Suprapubic skin (tissue), 4 donors: Measurements from ENCODE around the gene LARP4. TPM values are rescaled to one million over a fixed set of nuclear protein-coding genes. Genes with fewer than 3 reads are reported as not detected.
"Not testable (repeated sequence)": the region's sequence is repeated elsewhere in the genome, so short reads cannot be mapped to it uniquely, and the experiment has no call there.

Experiments
- DNase-seq, 2 donors: peaks; one replicate each; pipeline ENCODE4 v3.0.0-alpha.2; 2019; ENCODE audit warnings: low spot score in 2 of 2
- H3K27ac ChIP-seq: fragments of 200-600 bp; sonication (generic); one replicate; pipeline ENCODE4 v1.5.1; 2019
- H3K27me3 ChIP-seq: fragments of 200-600 bp; sonication (generic); one replicate; pipeline ENCODE4 v1.5.1; 2019
- H3K36me3 ChIP-seq: fragments of 200-600 bp; sonication (generic); one replicate; pipeline ENCODE4 v1.5.1; 2019
- H3K4me1 ChIP-seq: fragments of 200-600 bp; sonication (generic); one replicate; pipeline ENCODE4 v1.5.1; 2019
- H3K4me3 ChIP-seq: fragments of 200-600 bp; sonication (generic); one replicate; pipeline ENCODE4 v1.5.1; 2019; ENCODE audit warnings: mild to moderate bottlenecking
- H3K9me3 ChIP-seq: fragments of 200-600 bp; sonication (generic); one replicate; pipeline ENCODE4 v1.5.1; 2019
- CTCF ChIP-seq, 2 donors: fragments of 200-600 bp in 1 of 2; fragments of 450-650 bp in 1 of 2; sonication (generic) in 1 of 2; IDR thresholded peaks; one replicate each; pipeline ENCODE4 v1.5.1; 2016 to 2019; ENCODE audit warnings: antibody characterized with exemption in 2 of 2, mild to moderate bottlenecking in 1 of 2, moderate library complexity in 1 of 2
- EP300 ChIP-seq: sonication (generic); formaldehyde crosslinking; IDR thresholded peaks from one replicate; pipeline ENCODE4 v1.6.1; 2017; ENCODE audit warnings: antibody characterized with exemption
- POLR2A ChIP-seq, 2 donors: fragments of 450-650 bp; IDR thresholded peaks; one replicate each; pipeline ENCODE4 v1.6.1; 2017; ENCODE audit warnings: antibody characterized with exemption in 2 of 2, mild to moderate bottlenecking in 2 of 2, moderate library complexity in 2 of 2
- POLR2AphosphoS5 ChIP-seq, 3 donors: sonication (generic); formaldehyde crosslinking; IDR thresholded peaks; one replicate each; pipeline ENCODE4 v1.6.1; 2017; ENCODE audit warnings: antibody characterized with exemption in 3 of 3
- WGBS: methylation state at CpG from one replicate; pipeline ENCODE4 v1.1.5; 2018; 5-methylcytosine and 5-hydroxymethylcytosine counted together
- total RNA-seq, 4 donors: library from RNA; depleted of rRNA; stranded (reverse); fragments of >200 nt; gene quantifications; one replicate each; pipeline ENCODE4 v1.1.0, GENCODE V29; 2016

Gene LARP4
- total RNA-seq, 4 donors from 2014 or later = 23.5 to 43.0 (median 26.9) TPM

- Histone ChIP-seq H3K9me3 (no peaks in the 10 kb centered on the region), H3K4me3 (no peak overlapping the region), H3K27ac (no peak overlapping the region), H3K36me3 (peaks cover 14% of the 10 kb centered on the region), H3K27me3 (no peaks in the 10 kb centered on the region), H3K4me1 (peaks cover 3% of the 10 kb centered on the region)
- WGBS = 78% methylated on average over 5 of the region's 5 CpGs
- TF ChIP-seq POLR2A (IDR thresholded peaks at IDR 0.05) (no peak), POLR2AphosphoS5 (IDR thresholded peaks at IDR 0.05) (no peak), CTCF (IDR thresholded peaks at IDR 0.05) (no peak), EP300 (no peak)
- DNase-seq = no peak
Observed at GRCh38 chr12:50419112-50419909, 18.6 kb downstream of the LARP4 start.

DNA sequence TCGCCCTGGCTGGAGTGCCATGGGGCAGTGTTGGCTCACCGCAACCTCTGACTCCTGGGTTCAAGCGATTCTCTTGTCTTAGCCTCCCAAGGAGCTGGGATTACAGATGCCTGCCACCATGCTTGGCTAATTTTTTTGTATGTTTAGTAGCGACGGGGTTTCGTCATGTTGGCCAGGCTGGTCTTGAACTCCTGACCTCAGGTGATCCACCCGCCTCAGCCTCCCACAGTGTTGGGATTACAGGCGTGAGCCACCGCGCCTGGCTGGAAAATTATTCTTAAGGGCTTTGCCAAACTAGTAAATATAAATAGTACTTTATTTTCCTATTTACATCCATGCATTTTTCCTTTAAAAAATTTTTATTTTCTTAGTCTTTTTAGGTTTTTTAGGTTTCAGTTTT, 22.2 kb downstream of the LARP4 start:
- not testable (repeated sequence) for H3K27me3 ChIP-seq, H3K36me3 ChIP-seq
- WGBS = 97% methylated on average over 10 of the region's 10 CpGs

GRCh38 chr12:50423342-50423741, 22.7 kb downstream of the LARP4 start:
- H3K27me3 ChIP-seq, H3K36me3 ChIP-seq, H3K9me3 ChIP-seq, H3K27ac ChIP-seq, H3K4me3 ChIP-seq, H3K4me1 ChIP-seq, DNase-seq: not testable (repeated sequence)
- 97% methylated on average over 10 of the region's 10 CpGs for WGBS

More for the DNA sequence above, 22.2 kb downstream of the LARP4 start:
- not testable (repeated sequence) for DNase-seq, H3K9me3 ChIP-seq, H3K4me3 ChIP-seq, H3K4me1 ChIP-seq, H3K27ac ChIP-seq

DNA sequence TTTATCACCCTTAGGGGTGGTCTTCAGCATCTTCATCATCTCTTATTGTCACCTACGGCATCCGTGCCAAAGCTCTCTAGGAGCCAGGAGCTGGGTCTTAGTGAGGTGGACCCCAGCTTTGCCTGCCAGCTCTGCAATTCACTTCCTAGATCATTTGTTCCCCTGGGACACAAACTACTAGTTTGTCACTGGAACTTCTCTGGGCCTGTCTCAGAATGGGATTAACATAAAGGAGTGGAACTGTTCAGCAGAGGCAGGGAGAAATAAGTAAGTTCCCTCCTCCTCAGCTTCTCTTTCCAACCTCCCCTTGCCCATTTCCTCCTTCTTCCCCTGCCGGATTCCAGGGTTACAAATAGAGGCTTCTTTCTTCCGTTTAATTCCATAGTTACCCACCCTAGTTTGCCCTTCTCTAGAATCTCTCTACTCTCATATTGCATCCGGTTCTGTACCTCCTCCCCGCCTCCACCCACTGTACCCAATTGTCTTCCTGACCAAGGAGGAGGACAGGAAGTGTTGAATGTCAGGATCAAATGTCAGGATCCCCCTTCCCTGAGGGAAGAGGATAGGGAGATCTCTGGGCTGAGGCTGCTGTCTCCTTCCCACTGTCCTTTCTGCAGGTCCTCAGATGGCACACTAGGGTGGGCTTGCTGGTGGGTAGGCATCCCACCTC, 25.0 kb downstream of the LARP4 start:
- peaks cover 7% of the 10 kb centered on the region for H3K4me1 ChIP-seq
- H3K9me3 ChIP-seq = no peaks in the 10 kb centered on the region
- WGBS = 65% methylated on average over 6 of the region's 6 CpGs
- peaks cover 26% of the 10 kb centered on the region for H3K36me3 ChIP-seq
- H3K27ac ChIP-seq = no peak overlapping the region
- no peak for DNase-seq
- TF ChIP-seq POLR2A (IDR thresholded peaks at IDR 0.05) (no peak), CTCF (IDR thresholded peaks at IDR 0.05) (no peak), EP300 (no peak)
- no peaks in the 10 kb centered on the region for H3K27me3 ChIP-seq
- H3K4me3 ChIP-seq = no peak overlapping the region

DNA sequence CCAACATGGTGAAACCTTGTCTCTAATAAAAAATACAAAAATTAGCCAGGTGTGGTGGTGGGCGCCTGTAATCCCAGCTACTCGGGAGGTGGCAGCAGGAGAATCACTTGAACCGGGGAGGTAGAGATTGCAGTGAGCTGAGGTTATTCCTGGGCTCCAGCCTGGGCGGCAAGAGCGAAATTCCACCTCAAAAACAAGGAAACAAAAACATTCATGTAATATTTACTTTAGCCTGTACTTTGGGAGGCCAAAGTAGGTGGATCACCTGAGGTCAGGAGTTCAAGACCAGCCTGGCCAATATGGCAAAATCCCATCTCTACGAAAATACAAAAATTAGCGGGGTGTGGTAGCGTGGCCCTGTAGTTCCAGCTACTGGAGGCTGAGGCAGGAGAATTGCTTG, 31.0 kb downstream of the LARP4 start:
- WGBS = 88% methylated on average over 8 of the region's 8 CpGs
- peaks cover 80% of the 10 kb centered on the region for H3K36me3 ChIP-seq

GRCh38 chr12:50440288-50440687, 39.6 kb downstream of the LARP4 start:
- Histone ChIP-seq H3K4me1 (no peaks in the 10 kb centered on the region), H3K4me3 (no peak overlapping the region), H3K27ac (no peak overlapping the region), H3K36me3 (peaks cover 91% of the 10 kb centered on the region), H3K9me3 (no peaks in the 10 kb centered on the region), H3K27me3 (no peaks in the 10 kb centered on the region)
- no peak for DNase-seq
- TF ChIP-seq POLR2AphosphoS5 (IDR thresholded peaks at IDR 0.05) (no peak), EP300 (no peak), POLR2A (IDR thresholded peaks at IDR 0.05) (no peak), CTCF (IDR thresholded peaks at IDR 0.05) (no peak)

More for the DNA sequence above, 31.0 kb downstream of the LARP4 start:
- H3K4me3 ChIP-seq, H3K27ac ChIP-seq, H3K4me1 ChIP-seq, H3K9me3 ChIP-seq, DNase-seq, H3K27me3 ChIP-seq: not testable (repeated sequence)
